GM19452 (cell line): ENCODE measurements around the gene SERPINB11.
"Not testable (repeated sequence)": the region's sequence is repeated elsewhere in the genome, so short reads cannot be mapped to it uniquely, and the experiment has no call there.

Experiments
- ATAC-seq: cut with Tn5 transposase; IDR thresholded peaks from one replicate; pipeline ENCODE4 v1.9.1; 2021; ENCODE audit not compliant: unreplicated experiment

The SERPINB11 gene, protein sequence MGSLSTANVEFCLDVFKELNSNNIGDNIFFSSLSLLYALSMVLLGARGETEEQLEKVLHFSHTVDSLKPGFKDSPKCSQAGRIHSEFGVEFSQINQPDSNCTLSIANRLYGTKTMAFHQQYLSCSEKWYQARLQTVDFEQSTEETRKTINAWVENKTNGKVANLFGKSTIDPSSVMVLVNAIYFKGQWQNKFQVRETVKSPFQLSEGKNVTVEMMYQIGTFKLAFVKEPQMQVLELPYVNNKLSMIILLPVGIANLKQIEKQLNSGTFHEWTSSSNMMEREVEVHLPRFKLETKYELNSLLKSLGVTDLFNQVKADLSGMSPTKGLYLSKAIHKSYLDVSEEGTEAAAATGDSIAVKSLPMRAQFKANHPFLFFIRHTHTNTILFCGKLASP

DNA sequence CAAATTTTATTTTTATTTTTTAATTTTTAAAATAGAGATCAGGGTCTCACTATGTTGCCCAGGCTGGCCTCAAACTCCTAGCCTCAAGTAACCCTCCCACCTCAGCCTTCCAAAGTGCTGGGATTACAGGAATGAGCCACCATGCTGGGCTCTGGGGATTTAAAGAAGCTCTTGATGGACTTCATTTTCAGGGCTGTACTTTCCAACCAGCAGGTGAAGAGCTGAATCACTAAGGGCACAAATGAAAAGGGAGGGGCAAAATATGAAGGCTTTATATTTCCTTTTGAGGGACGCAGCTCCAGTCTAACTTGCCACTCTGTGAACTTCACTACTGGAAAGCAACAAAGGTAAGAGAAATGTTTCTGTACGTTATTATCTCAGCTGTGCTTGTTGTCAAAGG, at the start of gene SERPINB11:
Gene SERPINB11, plus strand, starts transcription at position 301 of the 400 bp plus-strand sequence. CDS start 7,234 bp downstream, outside the sequence.
- no peak for ATAC-seq

DNA sequence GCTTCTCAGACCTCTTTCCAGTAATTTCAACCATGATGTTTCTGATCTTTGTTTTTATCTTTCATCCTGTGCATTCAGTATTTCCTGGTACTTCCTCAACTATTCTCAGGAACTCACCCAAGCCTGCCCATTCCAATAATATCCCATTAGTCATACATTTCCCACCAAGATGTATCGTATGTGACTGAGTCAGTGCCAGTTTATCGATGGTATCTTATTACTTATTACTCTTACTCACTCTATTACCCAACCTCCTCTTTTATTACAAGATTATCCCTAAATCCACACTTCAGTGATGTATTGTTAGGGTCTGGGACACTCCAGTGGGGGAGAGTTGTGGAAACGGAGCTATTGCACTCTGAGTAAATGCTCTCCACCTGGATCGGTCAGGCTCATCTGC, 43.8 kb upstream of the SERPINB11 start:
- ATAC-seq, result not testable (repeated sequence)

DNA sequence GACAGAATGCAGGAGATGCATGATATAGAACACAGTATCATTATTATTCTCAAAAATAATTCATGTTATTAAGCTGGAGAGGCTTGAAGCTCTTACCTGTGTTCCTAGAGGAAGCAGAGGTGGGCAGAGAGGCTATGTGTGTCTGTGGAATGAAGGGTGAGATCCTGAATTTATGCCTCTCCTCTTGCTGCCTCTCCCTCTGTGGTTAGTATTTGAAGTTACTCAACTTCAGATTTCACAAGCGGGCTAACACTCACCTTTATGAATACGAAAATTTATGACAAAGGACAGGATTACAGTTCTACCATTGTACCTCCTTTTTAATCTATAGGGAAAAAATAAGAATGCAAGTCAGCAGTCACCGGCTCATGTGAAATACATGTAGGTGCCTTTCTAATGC, 41.0 kb upstream of the SERPINB11 start, which contains the start of gene SERPINB3:
Gene SERPINB3, minus strand, starts transcription at position 144 of the 400 bp plus-strand sequence. CDS start 677 bp downstream, outside the sequence.
- ATAC-seq, result not testable (repeated sequence)

DNA sequence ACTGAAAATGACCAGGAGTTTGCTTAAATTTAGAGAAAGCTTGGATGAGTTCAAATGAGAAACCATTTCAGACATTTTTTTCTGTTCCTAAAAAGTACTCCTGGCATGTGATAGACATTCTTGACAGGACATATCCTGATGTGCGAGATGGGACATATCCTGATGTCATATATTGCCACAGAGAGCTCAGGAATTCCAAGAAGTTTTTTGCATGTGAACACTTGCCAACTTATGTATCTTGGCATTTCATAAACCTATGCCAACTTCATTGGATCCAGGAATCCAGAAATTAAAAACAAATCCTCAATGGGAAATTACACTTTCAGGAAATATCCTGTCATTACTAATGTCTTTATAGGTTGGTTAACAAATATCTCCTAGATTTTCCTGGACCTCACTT, 38.2 kb upstream of the SERPINB11 start:
- no peak for ATAC-seq

DNA sequence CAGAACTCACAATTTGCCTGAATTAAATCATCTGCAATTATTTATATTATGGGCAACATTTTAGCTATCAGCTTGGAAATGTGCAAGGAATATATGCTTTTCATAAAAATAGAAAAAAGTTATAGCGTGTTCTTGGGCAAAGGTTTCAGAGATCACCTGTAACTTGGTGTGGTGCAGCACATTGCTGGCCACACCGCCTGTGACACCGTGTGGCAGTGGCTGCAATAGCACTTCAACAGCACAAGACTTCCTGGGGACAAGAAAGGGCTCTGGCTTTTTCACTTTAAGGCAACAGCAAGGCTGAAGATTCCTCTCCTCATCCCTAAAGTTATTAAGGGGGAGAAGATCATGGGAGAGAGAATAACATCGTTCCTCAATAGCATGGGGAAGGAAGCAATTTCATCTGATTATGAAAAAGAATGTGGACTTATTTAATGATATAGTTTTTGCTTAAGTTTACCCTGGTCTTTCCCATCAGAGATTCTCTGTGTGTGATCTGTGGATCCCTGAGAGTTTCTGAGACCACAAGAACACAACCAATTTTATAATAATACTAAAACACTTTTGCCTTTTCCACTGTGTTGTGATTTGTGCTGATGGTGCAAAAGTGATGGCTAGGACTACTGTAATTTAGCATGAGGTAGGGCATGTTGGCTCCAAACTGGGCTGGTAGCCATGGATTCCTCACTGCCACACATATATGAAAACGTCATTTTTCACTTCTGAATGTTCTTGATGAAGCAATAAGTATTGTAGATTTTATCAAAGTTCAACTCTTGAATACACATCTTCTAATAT, 26.0 kb upstream of the SERPINB11 start:
- peak; percentile 69 for ATAC-seq

DNA sequence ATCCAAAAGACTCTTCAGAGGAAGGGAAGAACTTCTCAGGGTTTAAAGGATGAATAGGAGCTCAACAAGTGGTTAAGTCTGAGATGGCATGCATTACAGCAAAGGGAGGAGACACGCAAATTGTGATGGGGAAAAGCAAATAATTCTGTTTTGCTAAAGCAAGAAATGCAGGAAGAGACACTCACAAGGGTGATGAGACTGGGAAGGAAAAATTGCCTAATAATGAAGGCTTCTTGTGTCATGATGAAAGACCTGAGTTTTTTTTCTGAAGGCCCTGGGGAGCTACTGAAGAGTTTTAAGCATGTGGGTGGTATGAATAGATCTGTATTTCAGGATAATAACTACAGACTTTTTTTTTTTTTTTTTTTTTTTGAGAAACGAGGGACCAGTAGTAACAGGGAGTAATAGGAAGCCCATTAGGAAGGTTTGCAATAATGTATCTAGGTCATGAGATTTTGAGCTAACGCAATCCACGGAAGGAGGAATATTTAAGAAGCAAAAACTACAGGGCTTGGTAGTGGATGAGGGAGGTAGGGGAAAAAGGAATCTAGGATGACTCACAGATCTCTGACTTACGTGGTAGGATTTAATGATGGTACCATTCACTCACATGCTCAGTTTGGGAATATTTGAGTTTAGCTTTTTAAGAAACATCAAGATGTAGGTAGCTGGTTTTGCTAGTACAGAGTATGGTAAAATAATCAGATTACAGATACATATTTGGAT, 25.1 kb upstream of the SERPINB11 start:
- ATAC-seq, result no peak

DNA sequence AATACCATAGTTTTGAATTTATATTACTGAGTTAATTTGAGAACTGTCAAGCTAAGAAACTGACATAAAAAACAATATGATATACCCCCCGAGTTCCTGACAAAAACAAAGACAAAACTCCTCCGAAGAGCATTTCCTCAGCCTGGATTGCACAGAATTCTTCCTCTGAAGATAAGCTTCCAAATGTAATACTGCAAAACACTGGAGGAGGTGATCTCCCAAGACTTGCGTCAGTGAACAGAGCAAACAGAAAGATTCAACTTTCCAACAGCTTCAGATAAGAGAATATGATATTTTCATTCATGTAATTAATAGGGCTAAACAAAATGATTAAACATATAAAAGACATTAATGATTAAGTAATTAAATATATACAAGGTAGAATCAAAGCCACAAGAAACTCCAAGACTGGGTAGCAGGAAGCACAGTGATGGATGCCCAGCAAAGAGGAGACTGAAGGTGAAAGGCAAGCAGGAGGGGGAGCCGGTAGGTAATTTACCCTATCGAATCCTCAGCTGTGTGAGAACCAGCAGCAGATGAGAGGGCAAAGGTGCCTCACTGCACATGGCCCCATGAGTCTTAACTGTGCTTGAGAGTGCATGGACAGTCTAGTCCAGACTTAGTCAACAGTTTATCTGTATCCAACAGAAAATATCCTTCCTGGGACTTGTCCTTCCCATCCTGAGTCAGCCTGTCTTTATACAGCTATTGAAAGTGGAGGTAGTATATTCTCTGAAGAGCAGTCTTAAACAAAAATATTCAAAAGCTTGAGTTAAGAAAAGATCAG, 22.7 kb upstream of the SERPINB11 start:
- no peak for ATAC-seq

DNA sequence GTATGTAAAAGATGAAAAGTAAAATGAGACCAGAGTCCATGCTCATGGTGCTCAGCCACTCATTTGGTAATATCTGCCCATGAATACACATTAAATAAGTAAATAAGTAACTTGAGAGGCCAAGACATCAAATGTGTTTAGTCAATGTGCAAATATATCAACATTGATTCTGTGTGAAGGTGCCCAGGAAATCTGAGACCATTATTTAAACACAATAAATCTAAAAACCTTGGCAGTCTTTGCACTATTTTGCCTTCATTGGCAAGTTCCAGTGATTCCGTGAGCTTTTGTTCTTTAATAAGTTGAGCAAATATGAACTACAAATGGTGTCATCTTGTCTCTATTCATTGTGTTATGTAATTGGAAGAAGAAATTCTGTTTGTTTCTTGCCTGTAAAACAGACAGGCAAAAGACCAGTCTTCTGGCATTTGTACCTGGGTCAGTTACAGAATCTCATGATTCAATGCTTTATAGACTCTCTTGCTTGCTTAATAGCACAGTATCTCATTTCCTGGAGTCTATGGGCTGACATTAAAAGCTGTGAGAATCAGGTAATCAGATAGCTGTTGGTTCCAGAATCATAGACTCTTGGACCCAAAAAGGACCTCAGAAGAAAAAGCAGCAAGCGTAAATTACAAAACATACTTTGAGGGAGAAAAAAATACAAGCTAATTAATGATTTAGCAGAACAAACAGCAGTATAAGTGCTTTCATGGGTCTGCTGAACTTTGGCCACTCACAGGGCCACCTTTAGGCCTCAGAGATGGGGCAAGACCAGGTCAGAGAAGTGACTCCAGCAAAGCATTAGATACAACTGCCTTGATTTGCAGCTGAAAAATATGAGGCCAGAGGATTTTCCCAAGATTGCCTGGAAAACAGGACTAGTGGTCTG, 21.1 kb upstream of the SERPINB11 start:
- no peak for ATAC-seq

DNA sequence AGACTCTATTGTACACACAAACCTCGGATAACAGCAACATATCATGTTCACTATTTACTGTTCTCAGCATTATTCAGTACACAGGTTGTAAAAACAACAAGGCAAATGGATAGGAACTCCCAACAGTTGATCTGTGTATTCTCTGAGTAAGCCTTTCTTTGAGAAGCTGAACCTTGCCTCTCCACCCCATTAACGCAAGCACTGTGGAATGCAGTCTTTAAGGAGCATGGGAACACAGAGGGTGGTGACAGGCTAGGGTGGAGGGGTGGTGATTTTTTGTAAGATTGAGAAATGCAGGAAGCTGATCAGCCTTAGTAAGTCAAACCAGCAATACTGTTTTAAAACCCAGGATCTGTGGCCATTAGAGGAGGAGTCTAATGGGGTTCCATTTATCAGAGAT, 19.6 kb upstream of the SERPINB11 start:
- no peak for ATAC-seq

DNA sequence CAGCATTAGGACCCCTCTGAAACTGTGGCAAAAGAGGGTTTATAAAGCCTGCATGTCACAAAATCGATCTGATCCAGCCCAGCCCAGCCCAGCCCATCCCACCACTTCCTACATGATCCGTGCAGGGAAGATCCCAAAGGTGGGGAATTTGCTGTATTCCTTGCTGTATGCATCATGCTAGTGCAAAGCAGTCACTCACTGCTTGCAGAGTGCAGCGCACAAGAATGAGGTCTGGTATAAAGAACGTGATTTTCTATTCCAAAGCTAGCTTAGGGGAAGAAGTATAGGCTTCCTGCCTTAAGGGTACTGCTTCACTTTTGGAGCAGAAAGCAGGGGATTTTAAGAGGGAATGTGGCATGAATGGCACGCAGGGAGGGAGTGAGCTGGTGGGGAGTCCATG, 18.9 kb upstream of the SERPINB11 start:
- ATAC-seq, result no peak

DNA sequence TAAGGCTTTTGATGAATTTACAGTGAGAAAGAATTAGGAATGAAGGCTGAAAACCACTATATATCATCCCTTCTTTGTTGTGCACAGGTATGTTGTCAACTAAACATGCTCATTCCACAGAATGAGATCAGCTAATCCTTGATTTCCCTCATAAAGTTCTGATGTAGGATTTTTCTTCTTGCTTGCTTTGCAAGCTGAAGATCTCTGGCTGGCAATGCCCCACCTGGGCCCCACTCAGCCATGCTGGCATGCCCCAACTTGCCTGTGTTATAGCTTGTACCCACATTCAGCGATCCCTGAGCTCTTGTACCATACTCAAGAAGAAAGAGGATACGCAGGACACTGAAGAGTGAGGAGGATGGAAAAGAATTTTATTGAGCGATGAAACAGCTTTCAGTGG, 18.0 kb upstream of the SERPINB11 start:
- no peak for ATAC-seq

DNA sequence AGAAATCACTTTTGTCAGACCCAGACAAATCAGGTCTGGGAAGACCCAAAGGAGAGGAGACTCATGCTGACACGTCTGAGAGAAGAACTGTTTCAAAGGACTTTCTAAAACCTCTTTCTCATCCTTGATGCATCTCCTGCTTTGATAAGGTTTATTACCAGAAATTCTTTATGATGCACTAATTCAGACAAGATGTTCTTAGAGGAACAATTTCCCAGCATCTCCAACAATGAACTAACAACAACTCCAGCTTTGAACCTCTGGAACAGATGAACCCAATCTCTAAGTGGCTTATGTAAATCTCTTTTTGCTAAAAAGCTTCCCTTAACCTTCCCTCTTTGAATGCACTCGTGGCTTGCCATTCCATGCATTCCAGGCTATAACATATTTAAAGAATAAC, 15.9 kb upstream of the SERPINB11 start:
- no peak for ATAC-seq

DNA sequence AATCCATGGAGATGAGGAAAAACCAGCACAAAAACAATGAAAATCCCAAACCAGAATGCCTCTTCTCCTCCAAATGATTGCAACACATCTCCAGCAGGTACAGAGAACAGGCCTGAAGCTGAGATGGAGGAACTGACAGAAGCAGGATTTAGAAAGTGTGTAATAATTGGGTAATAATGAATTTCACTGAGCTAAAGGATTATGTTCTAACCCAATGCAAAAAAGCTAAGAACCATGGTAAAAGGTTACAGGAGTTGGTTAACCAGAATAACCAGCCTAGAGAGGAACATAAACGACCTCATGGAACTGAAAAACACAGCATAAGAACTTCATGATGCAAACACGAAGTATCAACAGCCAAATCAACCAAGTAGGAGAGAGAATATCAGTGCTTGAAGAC, 13.7 kb upstream of the SERPINB11 start:
- no peak for ATAC-seq

DNA sequence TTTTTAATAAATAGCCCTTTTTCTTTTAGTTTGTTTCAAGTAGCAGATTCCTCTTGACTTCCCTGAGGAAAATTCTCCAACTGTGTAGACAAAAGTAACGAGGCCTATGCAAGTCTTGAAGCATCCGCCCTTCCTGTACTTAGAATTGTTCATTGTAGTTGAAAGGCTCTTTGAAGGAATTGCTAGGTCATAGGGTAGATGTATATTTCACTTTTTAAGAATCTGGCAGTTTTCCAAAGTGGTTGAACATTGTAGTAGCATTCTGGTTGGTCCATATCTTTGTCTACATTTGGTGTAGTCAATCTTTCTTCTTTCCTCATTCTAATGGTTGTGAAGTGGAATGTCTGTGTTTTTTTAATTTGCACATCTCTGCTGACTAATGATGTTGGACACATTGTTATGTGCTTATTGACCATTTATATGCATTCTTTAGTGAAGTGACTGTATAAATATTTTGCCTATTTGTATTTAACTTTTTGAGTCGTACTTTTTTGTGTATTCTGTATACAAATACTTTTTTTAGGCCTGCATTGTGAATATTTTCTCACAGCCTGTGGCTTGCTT, 5.6 kb upstream of the SERPINB11 start:
- ATAC-seq, result no peak

DNA sequence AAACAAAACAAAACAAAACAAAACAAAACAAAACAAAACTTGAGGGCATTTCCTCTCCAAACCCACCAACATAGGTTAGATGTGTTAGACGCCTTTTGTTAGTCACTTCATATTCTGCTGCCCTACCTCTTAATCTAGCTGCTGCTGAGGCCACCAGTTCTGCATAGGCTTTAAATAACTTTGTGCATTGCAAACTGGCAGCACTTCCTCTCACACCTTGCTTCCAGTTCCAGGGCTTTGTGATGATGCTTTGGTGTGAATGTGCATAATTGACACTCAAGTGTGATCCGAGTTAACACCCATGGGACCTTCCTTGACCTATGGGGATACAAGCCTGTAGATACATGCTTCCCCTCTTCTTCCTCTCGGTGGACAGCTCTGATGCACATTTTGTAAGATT, 2.3 kb upstream of the SERPINB11 start:
- ATAC-seq, result no peak

DNA sequence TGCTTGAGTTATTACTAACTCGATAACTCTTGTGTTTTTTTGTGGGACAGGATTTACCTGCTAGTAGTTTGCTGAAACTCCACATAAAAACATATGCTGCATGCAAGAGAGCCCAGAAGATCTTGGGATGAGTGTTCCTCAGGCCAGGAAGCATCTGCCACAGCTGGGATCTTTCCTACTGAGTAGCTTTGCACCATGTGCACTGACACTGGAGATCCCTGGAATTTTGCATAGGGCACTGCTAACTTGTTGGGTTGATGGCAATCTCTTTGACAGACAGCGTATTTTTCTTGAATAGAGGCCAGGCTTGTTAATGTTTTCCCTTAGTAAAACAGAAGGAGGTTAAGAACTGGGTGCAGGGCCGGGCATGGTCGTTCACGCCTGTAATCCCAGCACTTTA, 808 bp upstream of the SERPINB11 start:
- ATAC-seq, result no peak

DNA sequence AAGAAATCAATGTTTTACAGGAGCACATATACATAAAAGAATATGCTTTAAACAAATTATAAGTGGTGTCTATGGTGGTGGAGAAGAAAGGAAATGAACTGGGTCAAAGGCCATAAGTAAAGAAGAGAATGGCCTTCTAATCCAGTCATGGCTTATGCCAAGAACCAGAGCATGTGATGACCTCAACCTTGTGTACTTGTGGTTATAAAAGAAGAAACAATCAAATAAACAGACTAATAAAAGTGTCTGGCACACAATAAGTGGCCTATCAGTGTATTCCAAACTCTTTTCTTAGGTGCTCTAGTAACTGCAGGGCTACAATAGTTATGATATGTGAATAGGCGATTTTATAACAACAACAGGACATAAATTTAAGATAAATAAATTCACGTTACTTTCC, 2.6 kb downstream of the SERPINB11 start:
- ATAC-seq, result no peak

DNA sequence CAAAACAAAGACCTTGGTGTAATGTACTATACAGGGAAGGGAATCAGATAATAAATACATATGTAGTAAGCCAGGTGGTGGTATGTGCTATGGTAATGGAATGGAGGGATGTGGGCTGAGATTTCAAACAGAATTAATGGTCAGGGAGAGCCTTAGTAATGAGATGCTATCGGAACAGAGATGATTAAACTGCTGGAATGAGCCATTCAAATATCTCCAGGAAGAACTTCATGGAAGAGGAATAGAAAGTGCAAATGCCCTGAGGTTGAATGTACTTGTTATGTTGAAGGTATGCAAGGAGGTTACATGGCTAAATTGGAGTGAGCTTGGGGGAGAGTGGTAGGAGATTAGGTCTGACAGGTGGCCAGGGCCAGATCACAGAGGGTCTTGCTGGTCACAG, 5.1 kb downstream of the SERPINB11 start:
- no peak for ATAC-seq

DNA sequence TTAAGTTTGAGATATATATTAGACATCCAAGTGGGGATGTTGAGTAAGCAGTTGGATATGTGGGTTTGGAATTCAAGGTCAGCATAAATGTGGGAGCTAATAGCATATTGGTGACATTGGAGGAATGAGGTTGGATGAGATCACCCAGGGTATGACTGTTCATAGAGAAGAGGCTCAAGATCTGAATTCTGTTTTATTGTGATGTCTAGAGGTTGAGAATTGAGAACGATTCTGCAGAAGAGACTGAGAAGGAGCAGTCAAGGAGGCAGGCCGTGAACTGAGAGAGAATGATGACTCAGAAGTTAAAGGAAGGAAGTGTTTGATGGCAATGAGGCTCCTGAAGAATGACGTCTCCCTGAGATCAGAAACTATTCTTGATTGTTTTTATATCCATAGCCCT, 5.9 kb downstream of the SERPINB11 start:
- ATAC-seq, result no peak
